RPMI8226 (cell line): ENCODE results near the gene OSM.

ENCODE experiments used
- DNase-seq: peaks from one replicate; pipeline ENCODE4 v3.0.0-alpha.2; 2015

Gene OSM

GRCh38 chr22:30284172-30284571, 17.5 kb upstream of the OSM start:
- no peak for DNase-seq

DNA sequence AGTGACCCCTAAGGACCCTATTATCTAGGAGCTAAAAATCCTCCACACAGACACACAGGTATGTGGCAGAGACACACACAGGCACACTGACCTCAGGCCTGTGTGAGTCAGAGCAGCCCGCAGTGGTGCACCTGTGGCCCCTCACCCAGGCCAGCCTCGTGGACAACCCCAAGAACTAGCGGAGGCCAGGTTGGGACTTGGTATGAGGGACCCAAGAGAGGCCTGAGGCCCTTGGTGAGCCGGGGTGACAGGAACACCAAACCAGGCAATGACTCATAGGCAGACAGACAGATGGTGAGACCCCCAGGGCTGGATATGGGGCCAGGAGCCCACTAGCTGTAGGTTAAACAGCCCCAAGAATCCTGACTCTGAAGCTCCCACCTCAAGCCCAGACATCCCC, 16.7 kb upstream of the OSM start:
- no peak for DNase-seq

- no peak for DNase-seq
Measured at GRCh38 chr22:30282616-30283046, 16.0 kb upstream of the OSM start.

- no peak for DNase-seq
Measured at GRCh38 chr22:30280505-30280904, 13.9 kb upstream of the OSM start.

DNA sequence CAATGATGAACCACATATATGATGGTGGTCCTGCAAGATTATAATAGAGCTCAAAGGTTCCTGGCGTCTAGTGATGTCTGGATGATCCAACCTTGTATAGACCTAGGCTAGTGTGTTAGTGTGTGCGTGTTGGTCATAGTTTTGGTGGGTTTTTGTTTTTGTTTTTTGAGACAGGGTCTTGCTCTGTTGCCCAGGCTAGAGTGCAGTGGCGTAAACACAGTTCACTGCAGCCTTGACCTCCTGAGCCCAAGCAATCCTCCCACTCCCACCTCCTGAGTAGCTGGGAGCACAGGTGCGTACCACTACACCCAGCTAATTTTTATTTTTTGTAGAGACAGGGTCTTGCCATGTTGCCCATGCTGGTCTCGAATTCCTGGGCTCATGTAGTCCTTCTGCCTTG, 13.3 kb upstream of the OSM start:
- DNase-seq, result no peak

GRCh38 chr22:30279046-30279788, 12.6 kb upstream of the OSM start:
- no peak for DNase-seq

DNA sequence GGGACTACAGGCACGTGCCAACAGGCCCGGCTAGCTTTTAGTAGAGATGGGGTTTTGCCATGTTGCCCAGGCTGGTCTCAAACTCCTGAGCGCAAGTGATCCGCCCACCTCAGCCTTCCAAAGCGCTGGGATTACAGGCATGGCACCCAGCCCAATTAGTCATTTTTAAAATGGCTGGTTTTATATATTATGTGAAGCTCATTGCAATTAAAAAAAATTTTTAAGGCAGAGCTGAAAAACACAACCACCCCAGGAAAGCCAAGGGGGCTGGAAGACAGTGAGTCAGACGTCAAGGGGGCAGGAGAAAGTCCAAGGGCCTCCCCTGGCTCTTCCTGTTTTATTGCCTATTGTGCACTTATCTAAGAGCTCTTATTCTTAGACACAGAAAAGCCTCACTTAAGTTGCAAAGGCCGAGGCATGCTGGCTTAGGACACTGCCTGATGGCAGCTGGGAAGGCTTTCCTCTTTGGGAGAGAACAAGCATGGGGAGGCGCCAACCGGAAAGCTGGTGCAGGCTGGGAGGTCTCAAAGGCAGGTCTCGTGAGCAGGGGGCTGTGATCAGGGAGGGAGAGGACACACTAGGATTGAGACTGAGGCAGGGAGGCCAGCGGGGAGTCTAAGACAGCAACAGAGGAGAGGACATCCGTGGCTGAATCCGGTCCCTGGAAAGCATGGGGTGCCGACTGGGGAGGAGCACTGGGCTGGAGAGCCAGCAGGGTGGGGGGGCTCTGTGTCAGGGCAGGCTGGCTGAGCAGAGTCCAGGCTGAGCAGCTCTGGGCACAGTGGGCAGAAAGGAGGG, 11.1 kb upstream of the OSM start:
- peak; percentile 44 for DNase-seq

DNA sequence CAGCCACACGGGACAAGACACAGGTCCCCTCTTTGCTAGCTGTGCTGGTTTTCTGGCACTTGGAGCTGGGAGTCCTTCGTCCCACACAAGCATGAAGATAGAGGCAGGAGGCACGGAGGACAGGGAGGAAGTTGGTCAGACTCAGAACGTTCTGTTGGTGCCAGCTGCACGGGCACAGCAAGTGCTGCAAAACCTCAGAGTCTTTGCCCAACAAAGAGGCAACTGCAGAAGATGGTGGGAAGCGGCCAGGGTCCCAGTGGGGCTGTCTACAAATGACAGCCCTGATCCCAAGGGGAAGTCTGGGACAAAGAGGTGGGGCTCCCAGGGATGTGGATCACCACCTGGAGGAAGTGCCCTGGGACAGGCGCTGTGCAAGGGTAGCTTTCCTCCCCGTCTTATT, 9.4 kb upstream of the OSM start:
- DNase-seq, result no peak

DNA sequence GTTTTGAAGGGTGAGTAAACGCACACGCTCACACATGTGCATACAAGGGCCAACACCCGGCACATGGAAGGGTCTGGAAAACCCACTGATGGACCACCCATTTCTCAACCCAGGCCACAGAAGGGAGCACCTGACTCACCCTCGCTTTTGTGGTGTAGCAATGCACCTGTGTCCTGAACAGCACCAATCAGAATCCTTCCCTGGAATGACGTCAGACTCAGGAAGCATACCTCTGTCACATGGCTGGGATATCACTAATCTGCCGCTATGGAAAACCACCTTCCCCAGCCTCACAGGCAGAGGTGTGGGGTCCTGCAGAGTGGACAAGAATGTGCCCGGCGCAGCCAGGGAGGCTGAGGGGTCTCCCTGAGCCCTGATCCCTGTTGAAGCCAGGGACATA, 9.0 kb upstream of the OSM start:
- DNase-seq, result no peak

DNA sequence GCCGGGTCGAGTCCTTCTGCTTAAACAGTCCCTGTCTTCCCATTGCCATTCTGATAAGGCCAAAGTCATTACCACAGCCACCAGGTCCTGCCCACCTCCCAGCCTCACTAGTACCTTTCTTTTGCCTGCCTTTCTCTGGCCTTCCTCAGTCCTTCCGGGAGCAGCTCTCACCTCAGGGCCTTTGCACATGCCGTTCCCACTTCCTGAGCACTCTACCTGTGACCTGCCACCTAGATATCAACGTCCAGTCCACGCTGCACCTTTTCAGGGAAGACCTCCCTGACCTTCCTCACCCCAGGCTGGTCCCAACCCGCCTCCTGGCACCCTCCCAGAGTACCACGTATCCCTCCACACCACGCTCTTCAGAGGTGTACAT, 7.8 kb upstream of the OSM start:
- no peak for DNase-seq

DNA sequence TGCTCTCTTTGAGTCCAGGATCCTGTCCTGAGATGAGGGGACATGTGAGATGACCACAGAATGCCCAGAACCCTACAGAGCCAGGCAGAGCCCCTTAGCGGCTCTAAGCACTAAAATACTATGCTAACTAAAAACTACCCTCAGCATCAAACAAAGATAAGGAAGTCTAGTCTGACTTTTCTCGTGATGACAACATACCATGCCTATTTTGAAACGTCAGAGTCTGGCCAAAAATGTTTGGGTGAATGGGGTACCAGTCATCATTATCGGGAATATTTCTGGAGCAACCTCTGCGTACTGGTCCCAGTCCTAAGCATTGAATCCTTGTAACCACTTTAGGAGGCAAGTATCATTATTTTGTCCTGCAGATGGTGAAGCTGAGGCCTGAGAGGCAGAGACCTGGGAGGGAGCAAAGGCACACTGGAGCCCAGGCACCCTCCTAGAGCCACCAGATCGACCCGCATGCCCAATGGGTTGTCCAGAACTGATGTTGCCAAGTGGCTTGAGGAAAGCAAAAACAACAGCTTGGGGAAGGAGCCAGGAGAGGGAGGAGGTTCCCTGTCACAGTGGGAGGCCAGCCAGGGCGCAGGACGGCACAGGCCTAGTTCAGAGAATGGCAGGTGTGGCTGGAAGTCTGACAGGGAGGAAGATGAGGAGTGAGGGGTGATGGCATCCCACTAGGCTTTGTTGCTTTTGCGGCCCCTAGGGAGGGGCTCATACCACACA, 7.2 kb upstream of the OSM start:
- no peak for DNase-seq

DNA sequence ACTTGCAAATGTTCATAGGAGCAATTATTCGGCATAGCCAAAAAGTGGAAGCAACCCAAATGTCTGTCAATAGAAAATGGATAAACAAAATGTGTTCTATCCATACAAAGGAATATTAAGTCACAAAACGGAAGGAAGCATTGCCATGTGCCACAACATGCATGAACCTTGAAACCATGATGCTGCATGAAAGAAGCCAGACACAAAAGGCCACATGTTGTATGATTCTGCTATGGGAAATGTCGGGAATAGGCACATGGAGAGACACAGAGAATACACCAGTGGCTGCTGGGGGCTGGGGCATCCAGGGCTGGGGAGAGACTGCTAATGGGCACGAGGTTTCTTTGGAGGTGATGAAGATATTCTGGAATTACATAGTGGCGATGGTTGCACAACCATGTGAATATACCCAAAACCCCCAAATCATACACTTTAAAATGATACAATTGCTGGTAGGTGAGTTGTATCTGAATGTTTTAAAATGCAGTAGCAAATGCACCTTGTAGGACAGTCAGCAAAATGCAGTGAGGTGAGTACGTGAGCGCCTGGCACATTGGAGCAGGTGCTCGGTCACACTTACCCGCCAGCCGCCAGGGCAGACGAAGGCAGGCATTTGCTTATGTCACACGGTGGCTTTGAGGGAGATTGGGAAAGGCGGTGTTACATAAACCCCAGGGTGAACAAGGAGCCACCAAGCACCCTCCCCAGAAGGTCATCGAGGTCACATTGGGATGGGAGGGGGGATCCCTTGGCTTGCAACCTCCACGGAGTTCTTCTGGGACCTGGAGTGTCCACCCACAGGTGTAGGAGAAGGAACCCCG, 6.3 kb upstream of the OSM start:
- DNase-seq, result no peak

GRCh38 chr22:30270832-30271231, 4.2 kb upstream of the OSM start:
- no peak for DNase-seq

GRCh38 chr22:30268331-30268730, 1.7 kb upstream of the OSM start:
- no peak for DNase-seq

DNA sequence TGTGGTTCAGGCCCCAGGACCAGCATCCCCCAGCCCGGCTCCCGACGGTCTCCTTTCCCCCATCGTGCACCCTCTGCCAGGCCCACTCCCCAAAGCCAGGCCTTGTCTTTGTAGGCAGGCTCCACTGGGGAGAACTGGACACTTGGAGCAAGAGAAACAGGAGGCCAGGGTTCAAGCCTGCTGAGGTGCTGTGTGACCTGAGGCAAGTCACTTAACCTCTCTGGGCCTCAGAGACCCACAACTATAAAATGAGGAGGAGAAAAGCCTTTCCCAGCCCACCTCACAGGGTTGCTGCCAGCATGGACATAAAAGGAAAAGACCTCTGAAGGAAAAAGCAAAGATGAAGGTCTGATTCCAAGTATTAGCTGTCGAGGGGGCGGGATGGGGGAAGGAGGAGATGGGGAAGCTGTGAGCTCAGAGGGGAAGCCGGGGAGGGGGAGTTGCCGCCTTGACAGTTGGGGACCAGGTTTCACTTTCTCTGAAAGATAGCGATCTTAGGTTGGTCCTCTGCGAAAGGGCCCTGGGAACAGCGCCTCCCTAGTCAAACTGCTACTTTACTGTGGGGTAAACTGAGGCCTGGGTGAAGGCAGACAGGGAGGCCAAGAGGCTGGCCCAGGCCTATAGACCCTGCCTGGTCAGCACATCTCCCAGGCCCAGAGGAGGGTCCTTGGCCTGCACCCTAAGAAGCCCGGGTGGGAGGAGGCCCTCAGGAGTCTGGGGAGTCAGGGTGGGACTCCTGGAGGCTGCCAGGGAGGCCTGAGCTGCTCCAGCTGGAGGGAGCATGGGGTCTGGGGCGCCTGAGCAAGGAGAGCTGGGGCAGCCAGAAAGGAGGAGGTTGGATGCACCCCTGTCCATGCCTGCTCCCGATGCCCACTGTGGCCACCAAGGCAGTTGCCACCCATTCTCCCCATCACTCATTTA, 991 bp upstream of the OSM start:
- no peak for DNase-seq

- no peak for DNase-seq
Measured at GRCh38 chr22:30265823-30266444, 717 bp downstream of the OSM start.

GRCh38 chr22:30265131-30265720, 1.4 kb downstream of the OSM start:
- no peak for DNase-seq

DNA sequence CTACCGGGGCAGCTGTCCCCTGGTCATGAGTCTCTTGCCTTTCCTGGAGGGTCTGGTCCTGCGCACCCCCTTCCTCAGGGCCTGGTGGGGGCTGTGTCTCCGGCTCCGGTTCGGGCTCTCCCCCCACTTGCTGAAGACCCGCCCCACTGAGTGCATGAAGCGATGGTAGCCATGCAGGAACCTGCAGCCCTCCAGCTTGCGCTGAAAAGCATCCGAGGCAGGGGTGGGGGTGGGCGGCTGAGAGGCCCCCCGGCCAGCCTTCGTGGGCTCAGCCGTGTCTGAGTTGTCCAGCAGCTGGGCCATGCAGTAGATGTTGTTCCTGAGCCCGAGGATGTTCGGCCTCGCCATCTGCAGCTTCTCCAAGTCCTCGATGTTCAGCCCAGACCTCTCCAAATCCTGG, 2.8 kb downstream of the OSM start:
- DNase-seq, result no peak

DNA sequence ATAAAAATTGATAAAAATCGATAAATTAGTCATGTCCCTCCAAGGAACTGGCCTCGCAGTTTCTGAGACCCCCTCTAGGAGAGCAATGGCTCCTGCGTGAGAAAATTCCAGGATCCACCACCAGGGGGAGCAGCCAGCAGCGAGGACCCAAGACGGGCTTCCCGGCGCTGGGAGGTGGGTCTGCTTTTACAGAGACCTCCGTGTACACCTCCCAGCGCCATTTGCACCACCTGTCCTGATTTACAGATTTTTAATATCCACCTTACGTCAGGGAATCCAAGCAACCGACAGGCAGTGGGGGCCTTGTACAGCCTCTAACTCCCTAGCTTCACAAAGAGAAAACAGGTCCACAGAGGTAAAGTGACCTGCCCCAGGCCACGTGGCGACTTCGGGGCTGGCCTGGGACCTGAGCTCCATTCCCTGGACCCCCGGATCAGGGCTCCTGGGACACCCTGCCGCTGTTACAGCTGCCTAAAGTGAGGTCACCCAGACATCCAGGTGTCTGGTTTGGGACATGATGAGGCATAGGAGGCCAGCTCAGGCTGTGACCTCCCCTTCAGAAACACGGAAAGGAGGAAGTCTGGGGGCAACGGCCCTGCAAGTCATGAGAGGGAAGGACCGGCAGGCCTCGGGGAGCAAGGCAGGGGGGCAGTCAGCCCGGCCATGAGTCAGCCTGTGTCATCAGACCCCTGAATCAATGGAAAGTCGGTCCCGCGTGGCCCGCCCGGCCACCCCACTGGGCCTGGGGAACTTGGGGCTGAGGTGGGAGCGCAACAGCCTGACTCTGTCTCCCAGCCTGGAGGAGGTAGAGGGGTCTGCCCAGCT, 3.5 kb downstream of the OSM start:
- peak; percentile 73 for DNase-seq

DNA sequence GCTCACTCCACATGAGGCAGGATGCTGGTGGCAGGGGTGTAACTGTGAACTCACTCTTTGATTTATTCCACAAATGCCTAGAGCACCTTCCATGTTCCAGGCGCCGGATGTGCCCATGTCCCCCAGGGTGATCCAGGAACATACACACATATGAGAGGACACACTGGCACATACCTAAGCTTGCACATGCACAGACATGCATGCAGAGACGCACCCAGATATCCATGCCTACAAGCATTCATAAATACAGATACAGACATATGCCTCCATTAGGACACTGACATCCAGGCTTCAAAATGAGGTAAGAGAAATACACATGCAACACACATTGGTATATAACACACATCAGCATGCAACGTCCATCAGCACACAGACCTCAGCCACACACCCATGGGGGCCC, 4.5 kb downstream of the OSM start:
- DNase-seq, result no peak
